HEK293T (cell line): ENCODE results near the gene GRIN3A.

Experiments used
- CTBP1 ChIP-seq: fragments of 450-650 bp; IDR thresholded peaks from 2 replicates; pipeline ENCODE4 v1.6.1; 2016; ENCODE audit warnings: borderline replicate concordance
- FOXA1 ChIP-seq: fragments of 450-650 bp; IDR thresholded peaks from 2 replicates; pipeline ENCODE4 v1.6.1; 2016; ENCODE audit warnings: mild to moderate bottlenecking
- FOXM1 ChIP-seq: fragments of 450-650 bp; IDR thresholded peaks from 2 replicates; pipeline ENCODE4 v1.6.1; 2017; ENCODE audit warnings: mild to moderate bottlenecking, borderline replicate concordance
- NFRKB ChIP-seq: fragments of 450-650 bp; IDR thresholded peaks from 2 replicates; pipeline ENCODE4 v1.6.1; 2016; ENCODE audit warnings: mild to moderate bottlenecking, moderate library complexity
- SP1 ChIP-seq: fragments of 450-650 bp; IDR thresholded peaks from 2 replicates; pipeline ENCODE4 v1.6.1; 2017
- SUZ12 ChIP-seq: fragments of 450-650 bp; IDR thresholded peaks from 2 replicates; pipeline ENCODE4 v1.6.1; 2016; ENCODE audit warnings: mild to moderate bottlenecking
- ZNF384 ChIP-seq: fragments of 450-650 bp; IDR thresholded peaks from 2 replicates; pipeline ENCODE4 v1.6.1; 2016

DNA sequence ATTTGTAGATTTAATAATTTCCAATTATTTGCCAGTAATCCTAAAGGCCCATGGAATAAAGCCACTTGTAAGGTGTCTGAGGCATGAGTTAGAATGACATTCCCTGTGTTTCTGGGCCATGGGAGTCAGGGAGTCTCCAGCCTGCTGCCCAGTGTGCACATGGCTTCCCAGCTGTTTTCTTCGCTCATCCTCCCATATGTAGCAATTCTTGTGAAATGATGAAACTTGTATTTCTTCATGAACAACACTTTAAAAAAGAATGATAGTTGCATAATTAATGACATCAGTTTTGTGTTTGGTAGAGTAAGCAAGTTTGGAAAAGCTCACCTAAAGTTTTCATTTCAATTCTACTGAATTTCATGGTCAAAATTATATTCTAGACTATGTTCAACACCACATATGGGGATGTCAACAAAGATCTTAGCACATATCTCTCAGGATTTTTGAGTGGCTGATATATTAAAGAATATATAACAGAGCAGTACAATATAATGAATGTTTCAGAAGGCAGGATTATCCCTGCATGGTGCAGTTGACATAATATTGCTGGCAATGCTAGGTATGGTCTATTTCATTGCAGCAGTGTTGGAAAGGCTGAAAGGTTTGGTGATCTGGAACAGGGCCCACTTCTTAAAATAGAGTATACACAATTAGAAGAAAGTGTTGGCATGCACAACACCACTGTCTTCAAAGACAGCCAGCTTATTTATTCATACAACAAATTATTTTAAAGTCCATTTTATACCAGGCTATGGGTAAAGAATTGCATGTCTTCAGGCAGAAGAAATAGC lies 44.7 kb downstream of the GRIN3A start:
- no peak for TF ChIP-seq CTBP1
- TF ChIP-seq ZNF384: no peak
- TF ChIP-seq NFRKB: no peak
- no peak for TF ChIP-seq SUZ12
- no peak for TF ChIP-seq FOXA1
- no peak for TF ChIP-seq SP1
- no peak for TF ChIP-seq FOXM1
